Measurements from ENCODE around the gene SIX1. TPM values are rescaled to one million over a fixed set of nuclear protein-coding genes. Genes with fewer than 3 reads are reported as not detected.

The SIX1 gene
- total RNA-seq, 1 donor from 2014 or later, result 0.44 TPM

- no peak overlapping the region for H3K27ac Mint-ChIP-seq (ENCODE audit: unreplicated experiment)
- H3K36me3 Mint-ChIP-seq (ENCODE audit: low read depth), result no peaks in the 10 kb centered on the region
- TF ChIP-seq CTCF (conservative IDR thresholded peaks at IDR 0.05), result no peak
- H3K9me3 Mint-ChIP-seq, result peaks cover 2% of the 10 kb centered on the region
- H3K4me3 Mint-ChIP-seq, result no peak overlapping the region
- no peaks in the 10 kb centered on the region for H3K4me1 Mint-ChIP-seq
- peaks cover 8% of the 10 kb centered on the region for H3K27me3 Mint-ChIP-seq (ENCODE audit: low read depth)
- no peak for DNase-seq (ENCODE audit: low read depth, low spot score)
Observed at GRCh38 chr14:60602291-60602690, 47.0 kb downstream of the SIX1 start.

GRCh38 chr14:60599727-60600126 is 49.5 kb downstream of the SIX1 start:
- DNase-seq (ENCODE audit: low read depth, low spot score), result no peak
- no peak overlapping the region for H3K27ac Mint-ChIP-seq (ENCODE audit: unreplicated experiment)
- H3K36me3 Mint-ChIP-seq (ENCODE audit: low read depth), result no peaks in the 10 kb centered on the region
- no peak for TF ChIP-seq CTCF (conservative IDR thresholded peaks at IDR 0.05)
- peaks cover 8% of the 10 kb centered on the region for H3K27me3 Mint-ChIP-seq (ENCODE audit: low read depth)
- no peak overlapping the region for H3K4me3 Mint-ChIP-seq
- H3K9me3 Mint-ChIP-seq, result peaks cover 2% of the 10 kb centered on the region
- H3K4me1 Mint-ChIP-seq, result no peaks in the 10 kb centered on the region

GRCh38 chr14:60596139-60596538 is 53.1 kb downstream of the SIX1 start:
- H3K4me1 Mint-ChIP-seq, result no peaks in the 10 kb centered on the region
- TF ChIP-seq CTCF (conservative IDR thresholded peaks at IDR 0.05), result no peak
- H3K4me3 Mint-ChIP-seq, result no peak overlapping the region
- no peak overlapping the region for H3K27ac Mint-ChIP-seq (ENCODE audit: unreplicated experiment)
- H3K9me3 Mint-ChIP-seq, result no peaks in the 10 kb centered on the region
- no peaks in the 10 kb centered on the region for H3K36me3 Mint-ChIP-seq (ENCODE audit: low read depth)
- H3K27me3 Mint-ChIP-seq (ENCODE audit: low read depth), result no peaks in the 10 kb centered on the region
- DNase-seq (ENCODE audit: low read depth, low spot score), result no peak

GRCh38 chr14:60594062-60594461 is 55.2 kb downstream of the SIX1 start:
- Mint-ChIP-seq H3K27ac (ENCODE audit: unreplicated experiment) (no peak overlapping the region), H3K27me3 (ENCODE audit: low read depth) (peaks cover 5% of the 10 kb centered on the region), H3K4me3 (no peak overlapping the region), H3K36me3 (ENCODE audit: low read depth) (no peaks in the 10 kb centered on the region), H3K4me1 (no peaks in the 10 kb centered on the region), H3K9me3 (no peaks in the 10 kb centered on the region)
- no peak for DNase-seq (ENCODE audit: low read depth, low spot score)
- no peak for TF ChIP-seq CTCF (conservative IDR thresholded peaks at IDR 0.05)

Other genes with a start within 250 kb of the SIX1 start
- gene C14orf39, start 163.4 kb downstream of the SIX1 start, total RNA-seq, result 0.56 and 1.4 TPM in 2 replicates
- gene SIX6, start 140.3 kb downstream of the SIX1 start, total RNA-seq, result not detected in 2 replicates
- 5.2 and 6.1 TPM in 2 replicates for gene SIX4, start 74.9 kb upstream of the SIX1 start, total RNA-seq
- 34.4 and 39.1 TPM in 2 replicates for gene MNAT1, start 85.3 kb upstream of the SIX1 start, total RNA-seq